Mammary epithelial cell (primary cell): ENCODE data around the gene OR2W3.

Source experiments
- CTCF ChIP-seq, 2 donors: IDR thresholded peaks in 1 of 2; conservative IDR thresholded peaks in 1 of 2; 2 replicates each; pipeline ENCODE4 v1.5.1; 2011 to 2012; ENCODE audit warnings: inconsistent platforms in 2 of 2, low read length in 2 of 2, mild to moderate bottlenecking in 2 of 2, control low read depth in 1 of 2, low read depth in 1 of 2; ENCODE audit not compliant: insufficient read depth in 1 of 2; ENCODE audit errors: extremely low read depth in 1 of 2
- EZH2 ChIP-seq: IDR thresholded peaks from 2 replicates; pipeline ENCODE4 v1.6.1; 2012; ENCODE audit warnings: low read length, inconsistent platforms, borderline replicate concordance

- no peak for TF ChIP-seq CTCF (conservative IDR thresholded peaks at IDR 0.05 in 1 of 2, IDR thresholded peaks at IDR 0.05 in 1 of 2; ENCODE audit: extremely low read depth in 1 of 2, insufficient read depth in 1 of 2, low read depth in 1 of 2, low read length in 2 of 2)
- TF ChIP-seq EZH2, result no peak
Measured at GRCh38 chr1:247857985-247858619, 37.3 kb upstream of the OR2W3 start.
